H1 (cell line): ENCODE results near the gene ADAM22. TPM values are rescaled to one million over a fixed set of nuclear protein-coding genes. Genes with fewer than 3 reads are reported as not detected.

Experiments used
- ATF2 ChIP-seq: IDR thresholded peaks from 2 replicates; pipeline ENCODE4 v1.6.1; 2012; ENCODE audit warnings: low read length, inconsistent platforms
- ATF3 ChIP-seq: IDR thresholded peaks from 2 replicates; pipeline ENCODE4 v1.6.1; 2011; ENCODE audit warnings: low read depth, mild to moderate bottlenecking, low read length; ENCODE audit not compliant: insufficient read depth
- BRCA1 ChIP-seq: IDR thresholded peaks from 2 replicates; pipeline ENCODE4 v1.6.1; 2012; ENCODE audit warnings: low read depth, low read length, improper control_type of control experiment
- CBX8 ChIP-seq: fragments of 300-800, 300-1000 bp; sonication (generic); IDR thresholded peaks from 2 replicates; pipeline ENCODE4 v1.7.1; 2016; ENCODE audit warnings: low read depth, low read length, borderline replicate concordance
- CHD2 ChIP-seq: IDR thresholded peaks from 2 replicates; pipeline ENCODE4 v1.6.1; 2012; ENCODE audit warnings: low read length, improper control_type of control experiment
- NRF1 ChIP-seq: IDR thresholded peaks from 2 replicates; pipeline ENCODE4 v1.6.1; 2011; ENCODE audit warnings: mild to moderate bottlenecking, low read depth, low read length, improper control_type of control experiment
- PHF8 ChIP-seq: fragments of 200-600 bp; sonication (generic); conservative IDR thresholded peaks from 2 replicates; pipeline ENCODE4 v1.7.1; 2012; ENCODE audit warnings: low read depth, mild to moderate bottlenecking, inconsistent platforms, low read length, moderate library complexity
- POLR2AphosphoS5 ChIP-seq: IDR thresholded peaks from 2 replicates; pipeline ENCODE4 v1.6.1; 2011; ENCODE audit warnings: low read depth, low read length
- polyA plus RNA-seq, 7 experiments: library from polyadenylated mRNA; depleted of rRNA in 3 of 7; stranded (reverse) in 5 of 7; unstranded in 2 of 7; fragments of >200 nt in 5 of 7; fragments of 200-250 nt in 2 of 7; gene quantifications; 1 replicate in 5 of 7; 2 replicates in 1 of 7; 4 replicates in 1 of 7; pipeline versions ENCODE4 v1.2.1 to v1.2.3, GENCODE V29; 2011 to 2013; ENCODE audit warnings: missing spikeins in 2 of 7, mixed read lengths in 2 of 7
- total RNA-seq: library from RNA; stranded (reverse); fragmentation: NEBNext Ultra II Directional; extraction: Animal tissue kit (Norgen Biotek cat#: 25700); gene quantifications from 2 replicates; pipeline ENCODE4 v1.2.1, GENCODE V29; 2021
- TF ChIP-seq, protein P1 (sequence below): fragments of 300-600 bp; sonication (generic); IDR thresholded peaks from 2 replicates; pipeline ENCODE4 v1.7.1; 2012; ENCODE audit warnings: low read length, moderate library complexity, mild to moderate bottlenecking, inconsistent platforms; ENCODE audit not compliant: insufficient replicate concordance

The ADAM22 gene
- total and polyA plus RNA-seq, 2 of the 8 experiments (the other 6 are each of a cell fraction or from before 2014, with no cell fraction given) = 4.6 to 21.4 TPM

DNA sequence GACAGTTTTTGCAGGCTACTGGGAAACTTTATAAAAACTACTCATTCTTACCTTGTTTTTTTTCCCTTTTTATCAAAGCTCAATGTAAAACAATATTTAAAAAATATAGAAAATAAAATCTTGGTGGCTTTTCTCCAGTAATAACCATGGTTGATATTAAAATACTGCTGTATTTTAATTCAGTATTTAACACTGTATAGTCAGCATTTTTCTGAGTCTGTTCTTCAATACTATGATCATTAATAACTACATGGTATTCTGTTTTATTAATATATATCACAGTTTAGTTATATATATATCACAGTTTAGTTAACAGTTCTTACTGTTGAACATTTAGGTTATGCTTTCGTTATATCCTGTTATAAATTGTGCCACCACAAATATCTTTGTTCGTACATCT lies 207.4 kb downstream of the ADAM22 start (continued):
- TF ChIP-seq, protein P1, sequence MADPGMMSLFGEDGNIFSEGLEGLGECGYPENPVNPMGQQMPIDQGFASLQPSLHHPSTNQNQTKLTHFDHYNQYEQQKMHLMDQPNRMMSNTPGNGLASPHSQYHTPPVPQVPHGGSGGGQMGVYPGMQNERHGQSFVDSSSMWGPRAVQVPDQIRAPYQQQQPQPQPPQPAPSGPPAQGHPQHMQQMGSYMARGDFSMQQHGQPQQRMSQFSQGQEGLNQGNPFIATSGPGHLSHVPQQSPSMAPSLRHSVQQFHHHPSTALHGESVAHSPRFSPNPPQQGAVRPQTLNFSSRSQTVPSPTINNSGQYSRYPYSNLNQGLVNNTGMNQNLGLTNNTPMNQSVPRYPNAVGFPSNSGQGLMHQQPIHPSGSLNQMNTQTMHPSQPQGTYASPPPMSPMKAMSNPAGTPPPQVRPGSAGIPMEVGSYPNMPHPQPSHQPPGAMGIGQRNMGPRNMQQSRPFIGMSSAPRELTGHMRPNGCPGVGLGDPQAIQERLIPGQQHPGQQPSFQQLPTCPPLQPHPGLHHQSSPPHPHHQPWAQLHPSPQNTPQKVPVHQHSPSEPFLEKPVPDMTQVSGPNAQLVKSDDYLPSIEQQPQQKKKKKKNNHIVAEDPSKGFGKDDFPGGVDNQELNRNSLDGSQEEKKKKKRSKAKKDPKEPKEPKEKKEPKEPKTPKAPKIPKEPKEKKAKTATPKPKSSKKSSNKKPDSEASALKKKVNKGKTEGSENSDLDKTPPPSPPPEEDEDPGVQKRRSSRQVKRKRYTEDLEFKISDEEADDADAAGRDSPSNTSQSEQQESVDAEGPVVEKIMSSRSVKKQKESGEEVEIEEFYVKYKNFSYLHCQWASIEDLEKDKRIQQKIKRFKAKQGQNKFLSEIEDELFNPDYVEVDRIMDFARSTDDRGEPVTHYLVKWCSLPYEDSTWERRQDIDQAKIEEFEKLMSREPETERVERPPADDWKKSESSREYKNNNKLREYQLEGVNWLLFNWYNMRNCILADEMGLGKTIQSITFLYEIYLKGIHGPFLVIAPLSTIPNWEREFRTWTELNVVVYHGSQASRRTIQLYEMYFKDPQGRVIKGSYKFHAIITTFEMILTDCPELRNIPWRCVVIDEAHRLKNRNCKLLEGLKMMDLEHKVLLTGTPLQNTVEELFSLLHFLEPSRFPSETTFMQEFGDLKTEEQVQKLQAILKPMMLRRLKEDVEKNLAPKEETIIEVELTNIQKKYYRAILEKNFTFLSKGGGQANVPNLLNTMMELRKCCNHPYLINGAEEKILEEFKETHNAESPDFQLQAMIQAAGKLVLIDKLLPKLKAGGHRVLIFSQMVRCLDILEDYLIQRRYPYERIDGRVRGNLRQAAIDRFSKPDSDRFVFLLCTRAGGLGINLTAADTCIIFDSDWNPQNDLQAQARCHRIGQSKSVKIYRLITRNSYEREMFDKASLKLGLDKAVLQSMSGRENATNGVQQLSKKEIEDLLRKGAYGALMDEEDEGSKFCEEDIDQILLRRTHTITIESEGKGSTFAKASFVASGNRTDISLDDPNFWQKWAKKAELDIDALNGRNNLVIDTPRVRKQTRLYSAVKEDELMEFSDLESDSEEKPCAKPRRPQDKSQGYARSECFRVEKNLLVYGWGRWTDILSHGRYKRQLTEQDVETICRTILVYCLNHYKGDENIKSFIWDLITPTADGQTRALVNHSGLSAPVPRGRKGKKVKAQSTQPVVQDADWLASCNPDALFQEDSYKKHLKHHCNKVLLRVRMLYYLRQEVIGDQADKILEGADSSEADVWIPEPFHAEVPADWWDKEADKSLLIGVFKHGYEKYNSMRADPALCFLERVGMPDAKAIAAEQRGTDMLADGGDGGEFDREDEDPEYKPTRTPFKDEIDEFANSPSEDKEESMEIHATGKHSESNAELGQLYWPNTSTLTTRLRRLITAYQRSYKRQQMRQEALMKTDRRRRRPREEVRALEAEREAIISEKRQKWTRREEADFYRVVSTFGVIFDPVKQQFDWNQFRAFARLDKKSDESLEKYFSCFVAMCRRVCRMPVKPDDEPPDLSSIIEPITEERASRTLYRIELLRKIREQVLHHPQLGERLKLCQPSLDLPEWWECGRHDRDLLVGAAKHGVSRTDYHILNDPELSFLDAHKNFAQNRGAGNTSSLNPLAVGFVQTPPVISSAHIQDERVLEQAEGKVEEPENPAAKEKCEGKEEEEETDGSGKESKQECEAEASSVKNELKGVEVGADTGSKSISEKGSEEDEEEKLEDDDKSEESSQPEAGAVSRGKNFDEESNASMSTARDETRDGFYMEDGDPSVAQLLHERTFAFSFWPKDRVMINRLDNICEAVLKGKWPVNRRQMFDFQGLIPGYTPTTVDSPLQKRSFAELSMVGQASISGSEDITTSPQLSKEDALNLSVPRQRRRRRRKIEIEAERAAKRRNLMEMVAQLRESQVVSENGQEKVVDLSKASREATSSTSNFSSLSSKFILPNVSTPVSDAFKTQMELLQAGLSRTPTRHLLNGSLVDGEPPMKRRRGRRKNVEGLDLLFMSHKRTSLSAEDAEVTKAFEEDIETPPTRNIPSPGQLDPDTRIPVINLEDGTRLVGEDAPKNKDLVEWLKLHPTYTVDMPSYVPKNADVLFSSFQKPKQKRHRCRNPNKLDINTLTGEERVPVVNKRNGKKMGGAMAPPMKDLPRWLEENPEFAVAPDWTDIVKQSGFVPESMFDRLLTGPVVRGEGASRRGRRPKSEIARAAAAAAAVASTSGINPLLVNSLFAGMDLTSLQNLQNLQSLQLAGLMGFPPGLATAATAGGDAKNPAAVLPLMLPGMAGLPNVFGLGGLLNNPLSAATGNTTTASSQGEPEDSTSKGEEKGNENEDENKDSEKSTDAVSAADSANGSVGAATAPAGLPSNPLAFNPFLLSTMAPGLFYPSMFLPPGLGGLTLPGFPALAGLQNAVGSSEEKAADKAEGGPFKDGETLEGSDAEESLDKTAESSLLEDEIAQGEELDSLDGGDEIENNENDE = no peak
- TF ChIP-seq CBX8 (no peak), CHD2 (no peak), ATF3 (no peak), NRF1 (no peak), BRCA1 (no peak), POLR2AphosphoS5 (no peak), ATF2 (no peak), PHF8 (no peak)
